GM19452 (cell line): Measurements from ENCODE around the gene ZNF512.
"Not testable (repeated sequence)": the region's sequence is repeated elsewhere in the genome, so short reads cannot be mapped to it uniquely, and the experiment has no call there.

Experiments used
- ATAC-seq: cut with Tn5 transposase; IDR thresholded peaks from one replicate; pipeline ENCODE4 v1.9.1; 2021; ENCODE audit not compliant: unreplicated experiment

The ZNF512 gene

DNA sequence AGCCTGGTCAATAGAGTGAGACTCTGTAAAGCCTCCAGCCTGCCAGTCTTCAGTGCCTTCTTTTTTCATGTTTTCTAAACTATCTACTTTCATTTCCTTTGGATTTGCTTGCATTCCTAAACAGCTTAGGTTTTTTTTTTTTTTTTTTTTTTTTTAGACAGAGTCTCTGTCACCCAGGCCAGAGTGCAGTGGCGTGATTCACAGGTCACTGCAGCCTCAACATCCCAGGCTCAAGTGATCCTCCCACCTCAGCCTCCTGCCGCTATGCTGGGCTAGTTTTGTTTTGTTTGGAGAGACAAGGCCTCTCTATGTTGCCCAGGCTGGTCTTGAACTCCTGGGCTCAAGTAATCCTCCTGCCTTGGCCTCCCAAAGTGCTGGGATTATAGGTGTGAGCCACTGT lies 47.4 kb downstream of the ZNF512 start:
- ATAC-seq: not testable (repeated sequence)

DNA sequence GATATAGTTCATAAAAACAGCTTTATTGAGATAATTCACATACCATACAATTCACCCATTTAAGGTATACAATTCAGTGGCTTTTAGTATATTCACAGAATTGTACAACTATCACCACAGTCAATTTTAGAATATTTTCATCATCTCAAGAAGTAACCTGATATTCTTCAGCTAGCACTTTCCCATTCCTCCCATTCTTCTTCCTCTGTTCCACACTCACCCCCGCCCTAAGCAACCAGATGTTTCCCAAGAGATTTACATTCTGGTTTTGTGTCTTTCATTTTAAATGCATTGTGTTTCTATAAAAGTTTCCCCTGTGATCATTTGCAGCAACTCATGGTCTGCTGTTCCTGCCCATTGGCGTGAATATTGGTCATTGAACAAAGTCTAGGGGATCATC lies 51.4 kb downstream of the ZNF512 start:
- no peak for ATAC-seq

DNA sequence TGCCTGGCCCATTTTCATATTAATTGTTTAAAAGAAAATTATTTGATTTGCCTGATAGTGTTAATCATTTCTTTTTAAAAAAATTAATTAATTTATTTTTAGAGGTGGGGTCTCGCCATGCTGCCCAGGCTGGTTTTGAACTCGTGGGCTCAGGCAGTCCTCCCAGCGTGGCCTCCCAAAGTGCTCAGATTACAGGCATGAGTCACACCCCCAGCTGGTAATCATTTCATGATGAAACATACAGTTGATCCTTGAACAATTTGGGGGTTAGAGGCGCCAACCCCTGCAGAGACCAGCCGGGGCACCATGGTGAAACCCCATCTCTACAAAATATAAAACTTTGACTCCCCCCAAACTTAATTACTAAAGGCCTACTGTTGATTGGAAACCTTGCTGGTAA lies 53.9 kb downstream of the ZNF512 start:
- ATAC-seq: no peak

DNA sequence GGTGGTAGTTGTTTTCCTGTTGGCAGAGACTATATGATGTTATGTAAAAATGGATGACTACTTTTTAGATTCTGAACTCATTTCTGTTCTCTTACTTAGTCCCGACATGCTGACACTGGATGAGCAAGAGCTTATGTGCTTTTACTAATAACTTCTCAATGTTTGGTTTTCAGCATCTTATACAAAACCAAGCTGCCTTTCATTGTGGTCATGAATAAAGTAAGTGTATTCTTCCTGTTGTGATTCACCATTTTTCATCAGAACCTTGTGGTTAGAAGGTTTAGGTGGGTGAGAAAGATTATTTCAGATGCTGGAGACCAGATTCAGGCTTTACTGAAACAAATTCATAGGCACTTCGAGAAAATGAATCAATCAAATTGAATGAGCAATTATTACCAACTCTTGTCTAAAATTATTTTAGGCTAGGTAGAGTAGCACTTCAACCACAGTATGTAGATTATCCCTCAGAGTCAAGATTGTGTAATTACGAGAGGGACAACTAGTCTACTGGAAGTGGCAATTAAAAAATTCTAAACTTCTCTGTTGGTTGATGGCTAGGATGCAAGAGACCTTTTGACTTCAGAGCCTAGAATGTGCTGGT lies 55.3 kb downstream of the ZNF512 start:
- no peak for ATAC-seq

DNA sequence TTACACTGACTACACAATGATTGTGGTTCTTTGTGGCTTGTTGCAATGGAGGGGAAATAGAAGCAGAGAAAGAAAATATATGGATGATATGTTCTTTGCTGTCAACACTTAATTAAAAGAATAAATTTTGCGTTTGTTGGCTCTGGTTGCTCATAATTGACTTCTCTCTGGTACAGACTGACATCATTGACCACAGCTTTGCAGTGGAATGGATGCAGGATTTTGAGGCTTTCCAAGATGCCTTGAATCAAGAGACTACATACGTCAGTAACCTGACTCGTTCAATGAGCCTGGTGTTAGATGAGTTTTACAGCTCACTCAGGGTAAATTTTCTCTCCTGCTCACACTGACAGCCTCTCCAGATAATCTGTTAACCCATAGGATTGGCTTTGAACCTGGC lies 55.9 kb downstream of the ZNF512 start:
- no peak for ATAC-seq

DNA sequence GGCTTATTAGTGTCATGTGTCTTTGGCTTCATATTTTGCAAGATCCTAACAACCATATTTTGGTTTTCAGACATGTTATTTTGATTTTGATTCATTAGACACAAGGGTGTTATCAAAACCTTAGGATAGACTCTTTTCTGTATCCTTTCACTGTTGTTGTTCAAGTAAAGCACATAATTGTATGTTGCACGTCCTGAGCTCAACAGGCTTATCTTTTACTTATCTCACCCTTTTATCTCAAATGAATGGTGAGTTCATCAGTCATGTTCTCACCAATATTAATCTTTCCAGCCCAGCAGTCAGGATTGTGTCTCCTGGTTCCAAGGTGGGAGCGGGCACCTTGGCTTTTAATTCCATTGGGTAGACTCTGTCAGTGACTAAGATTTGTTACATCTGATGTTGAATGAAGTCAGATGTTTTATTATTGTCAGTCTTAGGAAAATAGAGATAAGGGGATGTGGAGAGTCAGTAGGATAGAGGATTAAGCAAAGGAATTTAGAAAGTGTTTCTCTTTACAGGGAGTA lies 57.9 kb downstream of the ZNF512 start:
- no peak for ATAC-seq

DNA sequence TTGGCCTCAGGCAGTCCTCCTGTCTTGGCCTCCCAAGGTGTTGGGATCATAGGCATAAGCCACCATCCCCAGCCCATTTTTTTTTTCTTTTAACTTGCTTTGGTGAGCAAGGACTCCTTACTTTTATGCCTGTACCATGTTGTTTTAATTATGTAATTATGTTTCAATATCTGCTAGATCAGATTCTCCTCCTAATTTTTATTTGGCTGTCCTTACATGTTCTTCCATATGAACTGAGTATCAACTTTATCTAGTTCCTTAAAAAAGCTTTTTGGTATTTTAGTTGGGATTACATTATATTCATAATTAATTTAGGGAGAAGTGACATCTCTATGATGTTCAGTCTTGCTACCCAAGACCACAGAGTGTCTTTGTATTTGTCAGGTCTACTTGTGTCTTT lies 62.4 kb downstream of the ZNF512 start:
- no peak for ATAC-seq

DNA sequence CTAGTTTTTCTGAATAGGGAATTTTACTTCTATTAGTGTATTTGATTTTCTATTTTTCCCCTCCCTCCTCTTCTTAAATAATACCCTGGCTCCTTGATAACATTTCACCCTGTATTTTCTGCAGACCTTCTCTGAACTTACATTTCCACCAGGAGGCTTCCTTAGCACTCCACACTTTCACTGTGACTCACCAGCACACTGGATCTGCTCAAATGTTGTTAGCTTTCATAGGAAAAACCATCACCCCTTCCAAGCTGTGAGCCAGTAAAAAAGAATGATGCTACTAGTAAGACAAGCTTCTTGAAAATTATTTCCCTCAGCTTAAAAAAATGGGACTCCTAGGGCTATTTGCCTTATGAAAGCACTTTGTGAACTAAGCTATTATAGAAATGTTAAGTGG lies 64.4 kb downstream of the ZNF512 start:
- no peak for ATAC-seq

DNA sequence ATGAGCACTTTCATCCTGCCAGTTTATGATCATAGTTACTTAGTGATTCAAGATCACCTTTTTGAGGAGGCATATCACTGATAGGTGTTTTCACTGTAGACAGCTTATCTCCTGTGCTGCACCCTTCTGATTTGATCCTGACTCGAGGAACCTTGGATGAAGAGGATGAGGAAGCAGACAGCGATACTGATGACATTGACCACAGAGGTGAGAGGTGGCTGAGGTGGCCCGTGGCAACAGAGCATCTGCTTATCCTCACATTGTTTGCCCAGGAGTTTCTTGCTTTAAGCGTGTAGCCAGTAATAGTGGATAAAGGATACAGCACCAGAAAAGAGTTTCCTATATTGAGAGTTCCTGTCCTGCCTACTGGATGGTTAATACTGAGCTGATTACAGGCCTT lies 64.9 kb downstream of the ZNF512 start:
- ATAC-seq: no peak

DNA sequence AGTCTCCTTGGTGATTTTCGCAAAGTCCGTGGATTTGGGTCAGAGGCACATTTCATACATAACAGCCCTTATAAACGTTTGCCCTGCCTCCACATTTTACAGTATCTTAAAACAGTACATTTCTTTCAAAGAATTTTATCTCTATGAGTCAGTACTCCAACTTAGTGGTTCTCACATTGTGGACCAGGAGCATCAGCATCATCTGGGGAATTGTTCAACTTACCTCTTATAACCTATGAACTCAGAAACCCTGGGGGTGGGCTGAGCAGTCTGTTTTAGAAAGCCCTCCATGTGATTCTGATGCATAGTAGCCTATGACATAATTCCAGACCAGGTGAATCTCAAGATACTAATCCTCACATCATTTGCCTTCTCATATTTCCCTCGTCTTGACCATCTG lies 68.2 kb downstream of the ZNF512 start:
- ATAC-seq: no peak

DNA sequence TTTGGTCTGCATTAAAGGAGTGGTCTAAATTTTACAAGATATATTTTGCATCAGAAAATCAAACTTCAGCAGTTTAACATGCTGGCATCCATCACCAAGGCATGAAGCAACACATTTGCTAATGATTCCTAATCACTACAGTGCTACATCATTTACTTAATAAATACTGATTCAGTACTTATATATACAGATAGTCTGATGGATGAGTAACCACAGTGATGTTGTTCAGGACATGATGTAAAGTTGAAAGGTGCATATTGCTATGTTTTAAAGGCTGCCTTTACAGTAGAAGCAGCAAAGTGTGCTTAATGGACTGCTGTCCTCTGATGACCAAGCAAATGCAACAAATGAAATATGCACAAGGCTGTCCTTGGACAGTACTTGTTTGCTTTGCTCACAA lies 69.5 kb downstream of the ZNF512 start:
- no peak for ATAC-seq

DNA sequence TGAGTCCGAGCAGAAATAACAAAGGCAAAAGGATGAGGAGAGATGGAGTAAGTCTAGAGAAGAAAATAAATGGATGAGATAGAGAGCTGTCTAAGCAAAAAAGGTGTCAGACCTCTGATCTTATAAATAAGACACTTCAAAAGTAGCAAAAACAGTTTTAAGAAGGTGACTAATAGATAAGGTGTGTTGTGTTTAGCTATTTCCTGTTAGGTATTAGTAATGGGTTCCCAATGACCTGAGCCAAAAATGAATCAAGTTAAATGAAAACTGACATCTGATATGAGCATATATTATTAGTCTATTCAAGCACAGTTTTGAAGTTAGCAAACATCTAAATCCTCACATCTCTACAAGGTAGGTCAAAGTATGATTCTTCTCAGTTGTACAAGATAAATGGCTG lies 69.9 kb downstream of the ZNF512 start:
- no peak for ATAC-seq

DNA sequence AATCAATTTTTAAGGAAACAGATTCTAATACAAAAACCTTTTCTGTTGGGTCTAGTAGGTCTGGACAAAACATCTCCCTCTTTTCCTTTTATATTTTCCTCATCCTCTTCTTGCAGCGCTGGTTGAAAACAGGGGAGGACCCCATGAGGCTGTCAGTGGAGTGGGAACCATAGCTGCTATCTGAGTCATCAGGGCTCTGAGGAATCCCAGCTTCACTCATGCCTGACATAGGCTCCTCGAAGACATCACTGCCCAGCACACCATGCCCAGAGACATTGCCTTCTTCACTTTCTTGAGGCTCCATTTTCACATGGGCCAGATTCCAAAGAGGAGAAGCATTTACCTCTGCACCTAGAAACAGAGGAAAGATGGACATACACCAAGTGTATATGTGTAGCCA lies 70.6 kb downstream of the ZNF512 start:
- ATAC-seq: no peak

DNA sequence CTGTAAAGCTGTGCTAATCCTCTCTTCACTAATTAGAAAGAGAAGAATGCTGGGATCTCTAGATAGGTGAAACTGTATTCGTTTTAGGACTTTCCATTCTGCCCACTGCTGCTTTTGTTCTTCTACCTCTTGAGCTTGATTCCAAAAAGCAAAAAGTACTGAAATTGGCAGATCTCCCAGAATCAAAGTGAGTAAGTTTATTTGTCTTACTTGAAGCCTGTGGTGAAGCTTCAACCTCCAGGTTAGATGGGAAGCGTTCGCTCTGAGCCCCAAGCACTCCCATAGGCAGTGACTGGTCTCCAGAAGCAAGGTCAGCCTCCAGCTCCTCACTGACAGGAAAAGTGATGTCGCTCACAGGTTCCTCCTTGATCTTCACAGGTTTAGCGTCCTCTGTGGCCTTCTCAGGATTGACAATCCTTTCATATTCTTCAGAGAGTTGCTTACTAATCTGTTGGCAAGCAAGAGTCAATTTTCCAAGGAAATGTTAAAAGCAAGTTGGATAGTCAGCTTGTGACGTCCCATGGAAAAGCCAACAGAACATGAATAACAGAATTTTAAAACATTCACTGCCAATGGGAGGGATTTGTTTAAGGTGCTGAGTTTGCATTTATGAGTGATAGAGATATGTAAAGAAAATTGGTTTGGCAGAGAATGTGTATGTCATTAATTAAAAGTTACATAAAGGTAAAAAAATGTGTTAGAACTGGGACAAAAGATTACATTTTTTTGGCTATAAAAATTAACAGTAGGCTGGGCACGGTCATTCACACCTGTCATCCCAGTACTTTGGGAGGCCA lies 72.5 kb downstream of the ZNF512 start:
- ATAC-seq: no peak

DNA sequence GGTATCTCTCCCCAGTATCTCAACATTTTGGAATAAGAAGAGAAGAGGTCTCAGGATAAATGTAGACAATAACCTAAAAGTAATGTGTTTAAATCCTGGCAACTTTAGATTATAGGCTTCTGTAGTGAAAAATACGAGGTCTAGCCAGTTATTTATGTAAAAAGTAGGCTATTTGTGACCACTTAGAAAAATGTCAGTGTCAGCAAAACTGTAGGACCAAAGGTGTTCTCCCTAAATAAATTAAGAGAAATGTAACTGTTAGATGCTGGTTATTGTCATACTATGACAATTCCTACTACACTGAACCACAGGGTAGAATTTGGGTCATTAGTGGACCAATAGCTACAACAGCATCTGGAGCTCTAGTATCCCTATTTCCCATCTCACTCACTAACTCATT lies 78.5 kb downstream of the ZNF512 start:
- ATAC-seq: no peak

DNA sequence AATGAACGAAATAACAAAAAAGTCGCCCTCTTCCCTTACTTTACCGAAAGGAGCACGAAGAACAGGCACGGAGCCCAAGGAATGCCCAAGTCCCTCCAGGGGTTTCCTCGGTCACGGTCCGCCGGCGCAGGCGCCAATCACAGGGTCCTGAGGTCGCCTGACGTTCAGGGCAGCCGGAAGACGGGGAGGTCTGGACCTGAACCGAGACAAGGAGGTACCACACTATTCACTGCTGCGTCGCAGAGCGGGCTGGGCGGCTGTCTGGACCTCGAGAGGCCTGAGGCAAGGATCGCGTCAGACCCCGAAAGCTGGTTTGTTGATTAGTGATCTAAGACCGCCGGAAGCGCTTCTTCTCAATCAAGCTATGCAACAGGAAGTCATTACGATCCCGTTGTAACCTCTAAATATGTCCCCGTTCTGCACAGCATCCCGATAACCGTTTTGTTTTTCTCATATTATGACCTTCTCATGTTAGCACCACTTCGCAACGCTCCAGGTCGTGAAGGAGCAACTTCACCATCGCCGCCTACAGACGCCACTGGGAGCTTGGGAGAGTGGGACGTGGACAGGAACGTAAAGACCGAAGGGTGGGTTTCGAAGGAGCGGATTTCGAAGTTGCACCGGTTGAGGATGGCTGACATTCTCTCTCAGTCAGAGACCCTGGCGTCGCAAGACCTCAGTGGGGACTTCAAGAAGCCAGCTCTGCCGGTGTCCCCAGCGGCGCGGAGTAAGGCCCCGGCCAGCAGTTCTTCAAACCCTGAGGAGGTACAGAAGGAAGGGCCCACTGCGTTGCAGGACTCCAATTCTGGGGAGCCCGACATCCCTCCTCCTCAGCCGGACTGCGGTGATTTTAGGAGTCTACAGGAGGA lies 80.7 kb downstream of the ZNF512 start, which contains the start of the genes SLC4A1AP and SUPT7L:
Gene SLC4A1AP, plus strand, starts transcription at position 605 of the 869 bp plus-strand sequence. Its CDS starts 26 bp downstream, at position 631.
Gene SUPT7L, minus strand, starts transcription at position 330 of the 869 bp plus-strand sequence. CDS start 1,422 bp downstream, outside the sequence.
- ATAC-seq: peak; percentile 67

DNA sequence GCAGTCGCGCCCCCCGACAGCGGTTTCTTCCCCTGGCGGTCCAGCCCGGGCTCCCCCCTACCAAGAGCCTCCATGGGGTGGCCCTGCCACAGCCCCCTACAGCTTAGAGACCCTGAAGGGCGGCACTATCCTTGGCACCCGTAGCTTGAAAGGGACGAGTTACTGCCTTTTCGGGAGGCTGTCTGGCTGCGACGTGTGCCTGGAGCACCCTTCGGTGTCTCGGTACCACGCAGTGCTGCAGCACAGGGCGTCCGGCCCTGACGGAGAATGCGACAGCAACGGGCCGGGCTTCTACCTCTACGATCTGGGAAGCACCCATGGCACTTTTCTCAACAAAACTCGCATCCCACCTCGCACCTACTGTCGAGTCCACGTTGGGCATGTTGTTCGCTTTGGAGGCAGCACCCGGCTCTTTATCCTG lies 81.3 kb downstream of the ZNF512 start:
- ATAC-seq: no peak

DNA sequence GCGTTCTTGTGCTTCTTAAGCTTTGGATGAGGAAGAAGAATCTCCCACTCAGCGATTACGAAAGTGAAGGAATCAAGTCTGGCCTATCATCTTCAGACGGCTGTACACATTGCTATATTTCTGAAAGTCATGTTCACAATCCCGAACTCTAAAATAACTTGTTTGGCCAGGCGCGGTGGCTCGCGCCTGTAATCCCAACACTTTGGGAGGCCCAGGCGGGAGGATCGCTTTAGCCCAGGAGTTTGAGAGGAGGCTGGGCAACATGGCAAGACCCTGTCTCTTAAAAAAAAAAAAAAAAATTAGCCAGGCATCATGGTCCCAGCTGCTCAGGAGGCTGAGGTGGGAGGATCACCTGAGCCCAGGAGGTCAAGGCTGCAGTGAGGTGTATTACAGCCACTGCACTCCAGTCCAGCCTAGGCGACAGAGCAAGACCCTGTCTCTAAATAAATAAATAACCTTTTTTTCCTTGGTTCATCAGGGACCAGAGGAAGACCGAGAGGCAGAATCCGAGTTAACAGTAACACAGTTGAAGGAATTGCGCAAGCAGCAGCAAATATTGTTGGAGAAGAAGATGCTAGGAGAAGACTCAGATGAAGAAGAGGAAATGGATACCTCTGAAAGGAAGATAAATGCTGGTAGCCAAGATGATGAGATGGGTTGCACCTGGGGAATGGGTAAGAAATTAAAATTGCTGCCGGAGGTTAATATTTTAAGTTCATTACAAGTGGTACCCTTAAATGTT lies 82.0 kb downstream of the ZNF512 start:
- no peak for ATAC-seq

DNA sequence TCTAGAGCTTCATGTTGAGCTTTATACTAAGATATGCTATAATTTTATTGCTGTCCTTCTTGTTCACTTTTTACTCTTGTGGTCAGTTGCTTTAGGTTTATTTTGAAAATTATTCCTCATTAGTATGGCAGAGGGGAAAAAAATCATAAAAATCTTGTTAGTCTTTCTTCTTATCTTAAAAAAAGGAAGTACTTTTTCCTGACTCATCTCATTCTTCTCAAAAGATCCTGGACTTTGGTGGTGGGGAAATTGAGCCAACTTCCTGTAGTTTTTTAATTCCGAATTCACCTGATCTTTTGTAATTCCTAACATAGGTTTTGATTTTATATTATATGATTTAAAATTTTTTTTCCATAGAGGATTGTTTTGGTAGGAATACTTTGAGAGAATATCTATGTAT lies 84.6 kb downstream of the ZNF512 start:
- ATAC-seq: no peak

DNA sequence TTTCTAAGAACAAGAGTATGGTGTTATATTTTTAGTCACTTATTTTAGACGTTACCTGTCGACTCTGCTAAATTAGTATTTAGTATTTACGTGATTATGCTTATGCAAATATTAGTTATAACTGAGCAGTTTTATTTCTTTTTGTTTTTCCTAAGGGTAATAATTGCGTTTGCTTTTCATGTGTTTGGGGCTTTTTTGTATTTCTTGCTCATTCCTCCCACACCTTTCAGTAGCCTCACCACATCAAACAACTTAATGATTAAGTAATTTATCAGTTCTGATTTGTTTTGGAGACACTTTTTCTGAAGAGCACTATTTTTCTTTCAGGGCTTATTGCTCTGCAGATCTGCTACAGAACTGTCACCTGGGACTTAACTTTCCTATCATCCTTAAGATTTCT lies 88.4 kb downstream of the ZNF512 start:
- ATAC-seq: no peak
